GM19467 (cell line): ENCODE measurements around the gene TGM1.
"Not testable (repeated sequence)": the region's sequence is repeated elsewhere in the genome, so short reads cannot be mapped to it uniquely, and the experiment has no call there.

ENCODE experiments used
- ATAC-seq: cut with Tn5 transposase; IDR thresholded peaks from one replicate; pipeline ENCODE4 v1.9.1; 2021; ENCODE audit warnings: mild to moderate bottlenecking, moderate library complexity; ENCODE audit not compliant: unreplicated experiment

Gene TGM1

DNA sequence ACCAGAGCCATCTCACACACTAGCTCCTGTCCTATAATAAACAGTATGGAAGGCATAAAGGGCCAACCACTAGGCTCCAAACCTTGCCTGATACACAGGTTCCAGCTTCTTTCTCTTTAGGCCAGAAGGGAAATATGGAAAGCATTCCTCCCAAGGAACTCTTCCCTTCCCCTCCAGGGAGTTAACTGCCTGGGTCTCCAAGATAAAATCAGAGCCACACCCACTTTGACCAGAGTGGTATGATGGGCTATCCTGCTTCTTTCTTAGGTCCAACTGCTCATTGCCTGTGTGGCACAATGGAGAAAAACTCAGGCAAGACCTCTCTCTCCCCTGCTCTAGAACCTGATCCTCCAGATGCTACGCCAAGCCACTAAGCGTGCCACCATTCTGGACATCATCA is 55.4 kb downstream of the TGM1 start:
- no peak for ATAC-seq

DNA sequence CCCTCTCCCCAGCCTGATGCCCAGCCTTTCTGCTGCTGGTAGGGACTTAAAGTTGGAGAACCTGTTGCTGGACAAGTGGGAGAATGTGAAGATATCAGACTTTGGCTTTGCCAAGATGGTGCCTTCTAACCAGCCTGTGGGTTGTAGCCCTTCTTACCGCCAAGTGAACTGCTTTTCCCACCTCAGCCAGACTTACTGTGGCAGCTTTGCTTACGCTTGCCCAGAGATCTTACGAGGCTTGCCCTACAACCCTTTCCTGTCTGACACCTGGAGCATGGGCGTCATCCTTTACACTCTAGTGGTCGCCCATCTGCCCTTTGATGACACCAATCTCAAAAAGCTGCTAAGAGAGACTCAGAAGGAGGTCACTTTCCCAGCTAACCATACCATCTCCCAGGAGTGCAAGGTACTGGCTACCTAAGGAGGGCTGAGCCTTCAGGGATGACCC is 55.8 kb downstream of the TGM1 start:
- no peak for ATAC-seq

- ATAC-seq, result no peak
Measured at GRCh38 chr14:24206260-24207103, 56.5 kb downstream of the TGM1 start.

GRCh38 chr14:24204163-24205146 is 58.5 kb downstream of the TGM1 start:
- ATAC-seq, result no peak

GRCh38 chr14:24203249-24203886 is 59.6 kb downstream of the TGM1 start:
- not testable (repeated sequence) for ATAC-seq

- ATAC-seq, result not testable (repeated sequence)
Measured at GRCh38 chr14:24202538-24202937, 60.4 kb downstream of the TGM1 start.
